Kasumi-1 (cell line): ENCODE measurements around the gene TRAF3.
"Not testable (repeated sequence)": the region's sequence is repeated elsewhere in the genome, so short reads cannot be mapped to it uniquely, and the experiment has no call there.

Experiments
- DNase-seq, 2 experiments: peaks; one replicate each; lab custom pipeline; 2025; lab: John Stamatoyannopoulos, UW

TRAF3 gene

DNA sequence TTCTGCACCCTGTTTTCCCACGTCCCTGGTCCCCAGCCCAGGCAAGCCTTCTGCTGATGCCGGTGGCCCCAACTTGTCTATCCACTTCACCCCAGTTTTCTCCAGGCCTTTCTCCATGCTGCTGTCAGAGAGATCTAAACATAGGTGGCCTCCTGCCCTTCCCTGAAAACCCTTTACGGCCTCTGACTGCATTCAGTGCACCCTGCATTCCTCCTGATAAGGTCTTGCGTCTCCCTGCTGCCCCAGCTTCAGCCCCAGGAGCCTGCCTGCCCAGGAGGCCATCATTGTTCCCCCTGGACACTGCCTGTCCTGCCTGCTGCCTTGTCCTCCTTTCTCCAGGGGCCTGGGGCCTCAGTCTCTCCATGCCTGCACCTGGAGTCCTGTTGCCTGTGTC is 29.8 kb downstream of the TRAF3 start:
- DNase-seq, result no peak

DNA sequence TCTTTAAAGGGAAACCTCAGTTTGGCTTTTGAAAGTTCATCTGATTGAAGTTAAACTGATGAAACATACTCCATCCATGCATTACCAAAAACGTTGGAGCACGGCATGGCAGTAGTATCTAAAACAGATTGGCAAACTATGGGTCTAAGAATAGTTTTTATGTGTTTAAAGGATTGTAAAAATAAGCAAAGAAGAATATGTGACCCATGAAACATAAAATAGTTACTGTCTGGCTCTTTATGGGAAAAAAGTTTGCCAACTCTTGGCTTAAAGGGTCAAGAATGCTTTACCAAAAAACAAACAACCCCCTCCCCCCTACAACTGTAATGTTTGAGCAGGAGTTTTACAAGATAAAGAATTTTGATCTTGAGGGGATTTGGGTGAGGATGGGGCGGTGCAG is 32.6 kb downstream of the TRAF3 start:
- no peak for DNase-seq

GRCh38 chr14:102810523-102810922 is 33.3 kb downstream of the TRAF3 start:
- no peak for DNase-seq

GRCh38 chr14:102811254-102811963 is 34.2 kb downstream of the TRAF3 start:
- no peak for DNase-seq

DNA sequence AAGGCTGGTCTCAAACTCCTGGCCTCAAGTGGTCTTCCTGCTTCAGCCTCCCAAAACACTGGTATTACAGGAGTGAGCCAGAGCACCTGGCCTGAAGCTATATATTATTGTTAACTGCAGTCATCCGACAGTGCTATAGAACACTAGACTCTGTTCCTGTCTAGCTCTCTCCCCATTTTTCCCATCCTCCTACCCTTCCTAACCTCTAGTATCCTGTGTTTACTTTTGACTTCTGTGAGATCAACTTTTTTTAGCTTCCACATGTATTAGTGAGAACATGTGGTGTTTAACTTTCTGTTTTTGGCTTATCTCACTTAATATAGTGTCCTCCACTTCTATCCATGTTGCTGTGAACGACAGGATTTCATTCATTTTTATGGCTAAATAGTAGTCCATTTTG is 34.7 kb downstream of the TRAF3 start:
- no peak for DNase-seq

DNA sequence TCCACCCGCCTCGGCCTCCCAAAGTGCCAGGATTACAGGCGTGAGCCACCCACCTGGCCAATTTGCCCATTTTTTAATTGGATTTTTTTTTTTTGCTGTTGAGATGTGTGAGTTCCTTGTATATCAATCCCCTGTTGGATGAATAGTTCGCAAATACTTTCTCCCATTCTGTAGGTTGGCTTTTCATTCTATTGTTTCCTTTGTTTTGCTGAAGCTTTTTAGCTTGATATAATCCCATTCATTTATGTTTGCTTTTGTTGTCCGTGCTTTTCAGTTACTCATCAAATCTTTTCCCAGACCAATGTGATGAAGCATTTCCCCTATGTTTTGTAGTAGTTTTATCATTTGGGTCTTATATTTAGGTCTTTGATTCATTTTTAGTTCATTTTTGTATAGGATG is 36.4 kb downstream of the TRAF3 start:
- DNase-seq, result no peak

- no peak for DNase-seq
These were observed 40.1 kb downstream of the TRAF3 start for GRCh38 chr14:102817318-102817717.

GRCh38 chr14:102817942-102818940 is 41.0 kb downstream of the TRAF3 start:
- DNase-seq, result no peak

GRCh38 chr14:102819176-102819628 is 42.0 kb downstream of the TRAF3 start:
- no peak for DNase-seq

- DNase-seq, result no peak
These were observed 42.6 kb downstream of the TRAF3 start for GRCh38 chr14:102819747-102820330.

DNA sequence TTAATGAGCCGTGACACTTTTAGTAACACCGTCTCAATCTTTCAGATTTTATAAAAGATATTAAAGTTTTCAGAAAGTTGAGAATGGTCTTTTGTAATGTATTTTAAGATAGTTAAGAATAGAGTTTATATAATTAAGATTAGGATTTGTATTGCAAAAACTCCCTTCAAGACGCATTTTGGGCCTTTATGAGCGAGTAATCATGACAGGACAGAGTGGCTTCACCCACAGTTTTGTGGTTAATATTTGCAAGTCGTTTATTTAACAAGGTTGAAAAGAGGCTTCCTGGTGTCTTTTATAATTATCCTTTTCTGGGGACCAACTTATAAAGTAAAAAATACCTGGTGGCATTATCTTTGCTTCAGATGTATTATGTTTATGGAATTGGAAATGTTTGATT is 44.0 kb downstream of the TRAF3 start:
- DNase-seq, result no peak

- DNase-seq, result no peak
These were observed 45.1 kb downstream of the TRAF3 start for GRCh38 chr14:102822311-102822863.

GRCh38 chr14:102822887-102823286 is 45.6 kb downstream of the TRAF3 start:
- DNase-seq, result not testable (repeated sequence)

DNA sequence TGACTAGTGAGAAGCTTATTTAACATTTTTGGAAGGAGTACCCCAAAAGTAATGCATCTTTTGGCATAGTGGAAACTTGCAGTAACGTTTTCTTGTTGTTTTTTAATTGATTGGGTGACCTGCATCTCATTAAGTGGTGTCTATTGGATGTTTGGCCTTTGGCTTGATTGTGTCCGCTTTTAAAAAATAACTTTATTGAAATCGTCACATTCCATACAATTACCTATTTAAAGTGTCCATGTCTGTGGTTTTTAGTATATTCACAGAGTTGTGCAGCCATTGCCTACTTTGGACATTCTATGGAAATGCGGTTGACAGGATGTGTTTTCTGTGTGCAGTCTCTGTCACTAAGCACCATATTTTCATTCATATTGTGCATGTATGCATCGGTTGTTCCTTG is 46.3 kb downstream of the TRAF3 start:
- DNase-seq, result no peak

GRCh38 chr14:102824832-102825231 is 47.6 kb downstream of the TRAF3 start:
- no peak for DNase-seq

- DNase-seq, result no peak
These were observed 48.3 kb downstream of the TRAF3 start for GRCh38 chr14:102825307-102826095.

GRCh38 chr14:102826161-102826560 is 48.9 kb downstream of the TRAF3 start:
- DNase-seq, result no peak

GRCh38 chr14:102826751-102827675 is 49.8 kb downstream of the TRAF3 start:
- DNase-seq, result no peak

DNA sequence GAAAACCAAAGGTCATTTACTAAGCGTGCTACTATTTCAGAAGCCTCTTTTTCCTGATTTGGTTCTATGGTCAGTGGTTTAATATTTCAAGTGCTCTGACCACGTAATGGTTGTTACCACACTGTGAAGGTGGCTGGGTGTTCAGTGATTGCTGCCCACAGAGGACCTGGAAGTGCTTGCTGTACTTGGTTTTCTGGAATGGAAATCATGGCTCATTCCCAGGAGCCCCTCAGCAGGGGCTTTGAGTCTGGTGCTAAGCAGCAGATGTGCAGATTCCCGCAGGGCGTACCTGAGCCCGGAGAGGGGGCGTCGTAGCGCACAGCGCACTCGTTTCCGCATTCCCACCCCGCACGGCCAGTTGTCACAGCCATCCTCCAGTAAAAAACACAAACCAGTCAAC is 50.5 kb downstream of the TRAF3 start:
- DNase-seq, result no peak

DNA sequence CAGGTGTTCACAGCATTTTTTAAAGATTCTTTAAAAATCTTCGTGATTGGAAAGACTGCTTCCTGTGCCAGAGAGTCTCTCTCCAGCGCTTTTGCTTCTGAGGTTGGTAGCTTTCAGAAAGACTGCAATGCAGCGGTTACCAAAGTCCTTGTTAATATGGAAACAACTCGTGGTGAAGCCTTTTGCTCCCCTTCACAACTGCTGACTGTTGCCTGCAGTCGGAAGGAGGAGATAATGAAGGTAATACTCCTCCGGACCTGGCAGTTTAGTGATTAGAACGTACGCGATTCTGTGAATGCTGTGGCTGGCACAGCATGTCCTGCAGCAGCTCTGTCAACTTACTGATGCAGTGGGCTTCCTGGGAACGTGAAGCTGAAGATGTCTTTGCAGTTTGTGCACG is 50.9 kb downstream of the TRAF3 start:
- no peak for DNase-seq
